ENCODE data around the gene UBXN1. TPM values are rescaled to one million over a fixed set of nuclear protein-coding genes. Genes with fewer than 3 reads are reported as not detected.
A peak's percentile ranks its signal among the peaks of the same experiment; 100 is the strongest.

UBXN1 gene
- total RNA-seq, 1 experiment from 2014 or later = 135 TPM

DNA sequence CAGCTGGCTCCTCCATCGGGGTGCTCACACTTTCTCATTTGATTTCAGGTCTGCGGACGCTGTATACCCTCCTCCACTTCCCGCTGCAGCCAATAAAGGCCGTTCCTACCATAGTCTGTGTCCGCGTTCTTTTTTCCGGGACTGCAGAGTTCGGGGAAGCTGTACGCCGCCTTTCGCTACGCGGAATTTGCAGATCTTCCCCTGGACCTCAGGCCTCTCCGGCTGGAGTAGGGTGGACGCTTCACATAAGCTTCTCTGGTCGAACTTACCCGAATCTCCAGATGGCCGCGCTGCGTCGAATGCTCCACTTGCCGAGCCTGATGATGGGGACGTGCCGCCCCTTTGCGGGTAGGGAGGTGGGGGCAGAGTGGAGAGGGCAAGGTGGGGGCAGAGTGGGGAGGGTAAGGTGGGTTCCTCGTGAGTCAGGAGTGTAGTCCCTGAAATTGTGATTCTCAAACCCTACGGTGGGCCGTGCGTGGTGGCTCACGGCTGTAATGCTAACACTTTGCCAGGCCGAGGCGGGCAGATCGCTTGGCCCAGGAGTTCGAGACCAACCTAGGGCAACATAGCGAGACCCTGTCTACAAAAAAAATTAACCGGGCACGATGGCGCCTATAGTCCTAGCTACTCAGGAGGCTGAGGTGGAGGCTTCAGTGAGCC is 13.1 kb downstream of the UBXN1 start (continued):
- no peak for TF ChIP-seq CDX4 (CRISPR knock-in tag; IDR thresholded peaks at IDR 0.05; ENCODE audit: borderline replicate concordance)
- TF ChIP-seq ZMAT4 (CRISPR knock-in tag; IDR thresholded peaks at IDR 0.05) = no peak
- TF ChIP-seq, protein P1, sequence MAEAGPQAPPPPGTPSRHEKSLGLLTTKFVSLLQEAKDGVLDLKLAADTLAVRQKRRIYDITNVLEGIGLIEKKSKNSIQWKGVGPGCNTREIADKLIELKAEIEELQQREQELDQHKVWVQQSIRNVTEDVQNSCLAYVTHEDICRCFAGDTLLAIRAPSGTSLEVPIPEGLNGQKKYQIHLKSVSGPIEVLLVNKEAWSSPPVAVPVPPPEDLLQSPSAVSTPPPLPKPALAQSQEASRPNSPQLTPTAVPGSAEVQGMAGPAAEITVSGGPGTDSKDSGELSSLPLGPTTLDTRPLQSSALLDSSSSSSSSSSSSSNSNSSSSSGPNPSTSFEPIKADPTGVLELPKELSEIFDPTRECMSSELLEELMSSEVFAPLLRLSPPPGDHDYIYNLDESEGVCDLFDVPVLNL (CRISPR knock-in tag; IDR thresholded peaks at IDR 0.05; ENCODE audit: borderline replicate concordance, low read depth) = no peak
- TF ChIP-seq, protein P2, sequence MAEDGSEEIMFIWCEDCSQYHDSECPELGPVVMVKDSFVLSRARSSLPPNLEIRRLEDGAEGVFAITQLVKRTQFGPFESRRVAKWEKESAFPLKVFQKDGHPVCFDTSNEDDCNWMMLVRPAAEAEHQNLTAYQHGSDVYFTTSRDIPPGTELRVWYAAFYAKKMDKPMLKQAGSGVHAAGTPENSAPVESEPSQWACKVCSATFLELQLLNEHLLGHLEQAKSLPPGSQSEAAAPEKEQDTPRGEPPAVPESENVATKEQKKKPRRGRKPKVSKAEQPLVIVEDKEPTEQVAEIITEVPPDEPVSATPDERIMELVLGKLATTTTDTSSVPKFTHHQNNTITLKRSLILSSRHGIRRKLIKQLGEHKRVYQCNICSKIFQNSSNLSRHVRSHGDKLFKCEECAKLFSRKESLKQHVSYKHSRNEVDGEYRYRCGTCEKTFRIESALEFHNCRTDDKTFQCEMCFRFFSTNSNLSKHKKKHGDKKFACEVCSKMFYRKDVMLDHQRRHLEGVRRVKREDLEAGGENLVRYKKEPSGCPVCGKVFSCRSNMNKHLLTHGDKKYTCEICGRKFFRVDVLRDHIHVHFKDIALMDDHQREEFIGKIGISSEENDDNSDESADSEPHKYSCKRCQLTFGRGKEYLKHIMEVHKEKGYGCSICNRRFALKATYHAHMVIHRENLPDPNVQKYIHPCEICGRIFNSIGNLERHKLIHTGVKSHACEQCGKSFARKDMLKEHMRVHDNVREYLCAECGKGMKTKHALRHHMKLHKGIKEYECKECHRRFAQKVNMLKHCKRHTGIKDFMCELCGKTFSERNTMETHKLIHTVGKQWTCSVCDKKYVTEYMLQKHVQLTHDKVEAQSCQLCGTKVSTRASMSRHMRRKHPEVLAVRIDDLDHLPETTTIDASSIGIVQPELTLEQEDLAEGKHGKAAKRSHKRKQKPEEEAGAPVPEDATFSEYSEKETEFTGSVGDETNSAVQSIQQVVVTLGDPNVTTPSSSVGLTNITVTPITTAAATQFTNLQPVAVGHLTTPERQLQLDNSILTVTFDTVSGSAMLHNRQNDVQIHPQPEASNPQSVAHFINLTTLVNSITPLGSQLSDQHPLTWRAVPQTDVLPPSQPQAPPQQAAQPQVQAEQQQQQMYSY (CRISPR knock-in tag; IDR thresholded peaks at IDR 0.05) = no peak
- TF ChIP-seq, protein P3, sequence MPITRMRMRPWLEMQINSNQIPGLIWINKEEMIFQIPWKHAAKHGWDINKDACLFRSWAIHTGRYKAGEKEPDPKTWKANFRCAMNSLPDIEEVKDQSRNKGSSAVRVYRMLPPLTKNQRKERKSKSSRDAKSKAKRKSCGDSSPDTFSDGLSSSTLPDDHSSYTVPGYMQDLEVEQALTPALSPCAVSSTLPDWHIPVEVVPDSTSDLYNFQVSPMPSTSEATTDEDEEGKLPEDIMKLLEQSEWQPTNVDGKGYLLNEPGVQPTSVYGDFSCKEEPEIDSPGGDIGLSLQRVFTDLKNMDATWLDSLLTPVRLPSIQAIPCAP (CRISPR knock-in tag; IDR thresholded peaks at IDR 0.05) = no peak; the same call in 1 of the 2 replicates
- no peak for TF ChIP-seq CREB1 (CRISPR knock-in tag; IDR thresholded peaks at IDR 0.05)
- peak; percentile 85 for TF ChIP-seq ZNF121 (CRISPR knock-in tag; IDR thresholded peaks at IDR 0.05)
- TF ChIP-seq, protein P4, sequence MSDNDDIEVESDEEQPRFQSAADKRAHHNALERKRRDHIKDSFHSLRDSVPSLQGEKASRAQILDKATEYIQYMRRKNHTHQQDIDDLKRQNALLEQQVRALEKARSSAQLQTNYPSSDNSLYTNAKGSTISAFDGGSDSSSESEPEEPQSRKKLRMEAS (CRISPR knock-in tag; IDR thresholded peaks at IDR 0.05) = 0 out of 2 replicates have a peak, but pooled peaks have one; percentile 17
- no peak for TF ChIP-seq SOX15 (CRISPR knock-in tag; IDR thresholded peaks at IDR 0.05)
- peak; percentile 10; the same call in 1 of the 2 replicates for TF ChIP-seq SMAD4 (CRISPR knock-in tag; IDR thresholded peaks at IDR 0.05)
- TF ChIP-seq ZBTB43 (CRISPR knock-in tag; IDR thresholded peaks at IDR 0.05) = no peak
- 0 out of 2 replicates have a peak, but pooled peaks have one; percentile 8 for TF ChIP-seq GTF2I (CRISPR knock-in tag; conservative IDR thresholded peaks at IDR 0.05)
- TF ChIP-seq ZNF416 (CRISPR knock-in tag; IDR thresholded peaks at IDR 0.05) = peak; percentile 43; the same call in 1 of the 2 replicates
- no peak for TF ChIP-seq MXD4 (CRISPR knock-in tag; IDR thresholded peaks at IDR 0.05; ENCODE audit: borderline replicate concordance)
- TF ChIP-seq CBFB (CRISPR knock-in tag; IDR thresholded peaks at IDR 0.05; ENCODE audit: low read depth) = no peak
- no peak; the same call in 1 of the 2 replicates for TF ChIP-seq STAT6 (CRISPR knock-in tag; conservative IDR thresholded peaks at IDR 0.05; ENCODE audit: low read depth)
- TF ChIP-seq E2F5 (CRISPR knock-in tag; IDR thresholded peaks at IDR 0.05) = no peak
- no peak for TF ChIP-seq CREM (CRISPR knock-in tag; IDR thresholded peaks at IDR 0.05)
- no peak for TF ChIP-seq ELF4 (CRISPR knock-in tag; IDR thresholded peaks at IDR 0.05; ENCODE audit: low read depth)
